HCT116 (cell line): ENCODE data around the gene IL19.

Experiments used
- CBX3 ChIP-seq: IDR thresholded peaks from 2 replicates; pipeline ENCODE4 v1.6.1; 2012; ENCODE audit warnings: low read depth
- CTCF ChIP-seq, 3 experiments: fragments of 200-600 bp in 1 of 3; sonication (generic) in 1 of 3; IDR thresholded peaks in 2 of 3; conservative IDR thresholded peaks in 1 of 3; 2 replicates each; pipeline ENCODE4 v1.5.1; 2012 to 2017; ENCODE audit warnings: low read depth in 2 of 3, low read length in 2 of 3, antibody characterized with exemption in 1 of 3, borderline replicate concordance in 1 of 3, control low read depth in 1 of 3, mild to moderate bottlenecking in 1 of 3, mixed read lengths in 1 of 3, mixed run types in 1 of 3, moderate library complexity in 1 of 3; ENCODE audit not compliant: insufficient read depth in 1 of 3
- EZH2 ChIP-seq: fragments of 200-600 bp; sonication (generic); IDR thresholded peaks from 2 replicates; pipeline ENCODE4 v1.6.1; 2017; ENCODE audit warnings: antibody characterized with exemption, mixed run types
- EZH2phosphoT487 ChIP-seq: fragments of 200-600 bp; IDR thresholded peaks from 2 replicates; pipeline ENCODE4 v1.6.1; 2018; ENCODE audit warnings: antibody characterized with exemption, borderline replicate concordance
- FOSL1 ChIP-seq: IDR thresholded peaks from 2 replicates; pipeline ENCODE4 v1.6.1; 2012; ENCODE audit warnings: low read depth
- JUND ChIP-seq: IDR thresholded peaks from 2 replicates; pipeline ENCODE4 v1.6.1; 2012
- POLR2A ChIP-seq: IDR thresholded peaks from 2 replicates; pipeline ENCODE4 v1.7.0; 2011; ENCODE audit warnings: borderline replicate concordance; ENCODE audit not compliant: insufficient read depth, insufficient read length; ENCODE audit errors: extremely low read depth
- POLR2AphosphoS5 ChIP-seq: IDR thresholded peaks from 2 replicates; pipeline ENCODE4 v1.6.1; 2011; ENCODE audit warnings: mild to moderate bottlenecking, low read depth, low read length, moderate library complexity
- REST ChIP-seq: IDR thresholded peaks from 2 replicates; pipeline ENCODE4 v1.6.1; 2012; ENCODE audit warnings: low read depth
- SP1 ChIP-seq: IDR thresholded peaks from 2 replicates; pipeline ENCODE4 v1.6.1; 2012; ENCODE audit warnings: low read depth
- ZFX ChIP-seq: fragments of 450-650 bp; IDR thresholded peaks from 2 replicates; pipeline ENCODE4 v1.6.1; 2017
- ZNF274 ChIP-seq: fragments of 200-500 bp; sonication (Bioruptor generic); IDR thresholded peaks from 2 replicates; pipeline ENCODE4 v1.6.1; 2014; ENCODE audit warnings: mild to moderate bottlenecking, low read depth, low read length, inconsistent platforms

- no peak for TF ChIP-seq POLR2AphosphoS5
- no peak for TF ChIP-seq CBX3
- no peak for TF ChIP-seq SP1
- no peak for TF ChIP-seq POLR2A
- no peak for TF ChIP-seq EZH2phosphoT487
- TF ChIP-seq ZFX: no peak
- TF ChIP-seq EZH2: no peak
- peak; percentile 61 to 70 (median 69); a peak in 5 of 6 replicates for TF ChIP-seq CTCF (IDR thresholded peaks at IDR 0.05 in 2 of 3, conservative IDR thresholded peaks at IDR 0.05 in 1 of 3; ENCODE audit: borderline replicate concordance in 1 of 3, insufficient read depth in 1 of 3, low read depth in 2 of 3, low read length in 2 of 3)
- TF ChIP-seq ZNF274: no peak
- TF ChIP-seq JUND: no peak
- no peak for TF ChIP-seq REST
- no peak for TF ChIP-seq FOSL1
These were observed 39.0 kb downstream of the IL19 start for GRCh38 chr1:206809504-206810084.
